ENCODE results near the gene ATF5. TPM values are rescaled to one million over a fixed set of nuclear protein-coding genes. Genes with fewer than 3 reads are reported as not detected.
"Not testable (repeated sequence)": the region's sequence is repeated elsewhere in the genome, so short reads cannot be mapped to it uniquely, and the experiment has no call there.

The ATF5 gene
- total RNA-seq, 1 experiment from 2014 or later = 64.0 TPM

GRCh38 chr19:49940482-49940791, 11.4 kb downstream of the ATF5 start:
- H3K4me3 ChIP-seq (ENCODE audit: low read depth, low read length) = no peak overlapping the region
- H3K9me3 Mint-ChIP-seq (ENCODE audit: unreplicated experiment) = no peaks in the 10 kb centered on the region
- BruUV-seq (replicated peaks) = no TSS peak
- H3K4me1 Mint-ChIP-seq (ENCODE audit: low read depth, unreplicated experiment) = no peaks in the 10 kb centered on the region
- H3K9me3 ChIP-seq = no peaks in the 10 kb centered on the region
- no peak overlapping the region for H3K4me3 Mint-ChIP-seq (ENCODE audit: unreplicated experiment)
- ChIA-PET POLR2A (no interaction called here), CTCF (no interaction called here)
- peaks cover 3% of the 10 kb centered on the region; the same call in 1 of the 2 replicates for H3K4me1 ChIP-seq
- H3K36me3 ChIP-seq (ENCODE audit: control insufficient read depth, insufficient read depth, low read length) = no peaks in the 10 kb centered on the region
- H3K36me3 Mint-ChIP-seq (ENCODE audit: insufficient read depth, unreplicated experiment) = peaks cover 5% of the 10 kb centered on the region
- no peak for DNase-seq
- H3K27me3 ChIP-seq (replicated peaks; ENCODE audit: control insufficient read depth, insufficient read depth, low read length) = no peaks in the 10 kb centered on the region
- TF ChIP-seq CTCF (IDR thresholded peaks at IDR 0.05; ENCODE audit: insufficient read depth in 1 of 2, low read depth in 1 of 2, low read length in 1 of 2, severe bottlenecking in 1 of 2, unreplicated experiment in 1 of 2) = no peak
- H3K27me3 Mint-ChIP-seq (ENCODE audit: insufficient read depth, unreplicated experiment) = no peaks in the 10 kb centered on the region
- intact Hi-C loops (cut with micrococcal nuclease; ENCODE audit: unreplicated experiment) = no loop called here
- no peak overlapping the region for H3K27ac Mint-ChIP-seq (ENCODE audit: unreplicated experiment)

- H3K4me1 Mint-ChIP-seq (ENCODE audit: low read depth, unreplicated experiment); H3K27me3 Mint-ChIP-seq (ENCODE audit: insufficient read depth, unreplicated experiment); H3K36me3 Mint-ChIP-seq (ENCODE audit: insufficient read depth, unreplicated experiment); H3K4me3 Mint-ChIP-seq (ENCODE audit: unreplicated experiment); H3K27ac Mint-ChIP-seq (ENCODE audit: unreplicated experiment); H3K36me3 ChIP-seq (ENCODE audit: control insufficient read depth, insufficient read depth, low read length); H3K9me3 Mint-ChIP-seq (ENCODE audit: unreplicated experiment); DNase-seq; H3K4me3 ChIP-seq (ENCODE audit: low read depth, low read length); H3K4me1 ChIP-seq; H3K27me3 ChIP-seq (replicated peaks; ENCODE audit: control insufficient read depth, insufficient read depth, low read length); BruUV-seq (replicated peaks); intact Hi-C loops (cut with micrococcal nuclease; ENCODE audit: unreplicated experiment); CTCF ChIA-PET; POLR2A ChIA-PET; H3K9me3 ChIP-seq: not testable (repeated sequence)
These were observed 15.6 kb downstream of the ATF5 start for GRCh38 chr19:49944567-49944966.

- intact Hi-C loops (cut with micrococcal nuclease; ENCODE audit: unreplicated experiment) = no loop called here
- POLR2A ChIA-PET = no interaction called here
These were observed 17.4 kb downstream of the ATF5 start for GRCh38 chr19:49946415-49946814.

More at GRCh38 chr19:49946415-49946814, 17.4 kb downstream of the ATF5 start:
- H3K9me3 Mint-ChIP-seq (ENCODE audit: unreplicated experiment) = no peaks in the 10 kb centered on the region
- no peaks in the 10 kb centered on the region for H3K4me1 Mint-ChIP-seq (ENCODE audit: low read depth, unreplicated experiment)
- H3K27me3 Mint-ChIP-seq (ENCODE audit: insufficient read depth, unreplicated experiment) = peaks cover 2% of the 10 kb centered on the region
- BruUV-seq (replicated peaks) = no TSS peak
- H3K27ac Mint-ChIP-seq (ENCODE audit: unreplicated experiment) = no peak overlapping the region
- H3K4me3 ChIP-seq (ENCODE audit: low read depth, low read length) = no peak overlapping the region
- no peak for DNase-seq
- no peak overlapping the region for H3K4me3 Mint-ChIP-seq (ENCODE audit: unreplicated experiment)
- H3K4me1 ChIP-seq = peaks cover 3% of the 10 kb centered on the region; the same call in 1 of the 2 replicates
- CTCF ChIA-PET = no interaction called here
- H3K9me3 ChIP-seq = no peaks in the 10 kb centered on the region
- TF ChIP-seq CTCF (IDR thresholded peaks at IDR 0.05; ENCODE audit: insufficient read depth in 1 of 2, low read depth in 1 of 2, low read length in 1 of 2, severe bottlenecking in 1 of 2, unreplicated experiment in 1 of 2) = no peak
- H3K27me3 ChIP-seq (replicated peaks; ENCODE audit: control insufficient read depth, insufficient read depth, low read length) = no peaks in the 10 kb centered on the region
- no peaks in the 10 kb centered on the region for H3K36me3 ChIP-seq (ENCODE audit: control insufficient read depth, insufficient read depth, low read length)
- H3K36me3 Mint-ChIP-seq (ENCODE audit: insufficient read depth, unreplicated experiment) = no peaks in the 10 kb centered on the region

All from Caco-2 (cell line).